ENCODE results near the gene OXSR1. TPM values are rescaled to one million over a fixed set of nuclear protein-coding genes. Genes with fewer than 3 reads are reported as not detected.
A peak's percentile ranks its signal among the peaks of the same experiment; 100 is the strongest.
"Not testable (repeated sequence)": the region's sequence is repeated elsewhere in the genome, so short reads cannot be mapped to it uniquely, and the experiment has no call there.

The OXSR1 gene
- total and polyA plus RNA-seq, 10 of the 15 experiments (the other 5 are each of a cell fraction or from before 2014, with no cell fraction given) = 12.4 to 54.6 (median 35.7) TPM

- intact Hi-C loops (cut with micrococcal nuclease; ENCODE audit: unreplicated experiment) = no loop called here
- CTCF ChIA-PET = interaction anchor here (0.8 to 6.8 kb wide), 5 partner anchors 8 to 161 kb away, joined by 3 to 55 read pairs (median 4); partner anchors contain the start of genes MYD88 and OXSR1
- TF ChIP-seq TAF1 (IDR thresholded peaks at IDR 0.05; ENCODE audit: borderline replicate concordance, low read depth, low read length) = no peak
- no peak for TF ChIP-seq ESRRA (IDR thresholded peaks at IDR 0.05; ENCODE audit: low read length)
- peak; percentile 53 for TF ChIP-seq SMAD1 (IDR thresholded peaks at IDR 0.05; ENCODE audit: low read depth, partially characterized antibody)
- no peak for TF ChIP-seq ELK1 (IDR thresholded peaks at IDR 0.05; ENCODE audit: low read depth, low read length)
- TF ChIP-seq NBN (IDR thresholded peaks at IDR 0.05) = no peak
- no TSS peak for BruUV-seq (replicated peaks)
- no peak overlapping the region for H3K4me3 ChIP-seq
- H3K27me3 ChIP-seq (replicated peaks in 1 of 2; ENCODE audit: control insufficient read depth in 2 of 2, insufficient read depth in 2 of 2, low read length in 1 of 2) = no peaks in the 10 kb centered on the region
- in situ Hi-C loops (cut with MboI) = no loop called here
- H4K20me1 ChIP-seq (ENCODE audit: control insufficient read depth, insufficient read depth) = no peaks in the 10 kb centered on the region
- H3K36me3 ChIP-seq (ENCODE audit: control insufficient read depth in 2 of 2, insufficient read depth in 2 of 2, low read length in 1 of 2) = no peaks in the 10 kb centered on the region
- FAIRE-seq (no peak), ATAC-seq (no peak), DNase-seq (ENCODE audit: low read depth, low spot score) (no peak)
- H3K9ac ChIP-seq (ENCODE audit: control insufficient read depth, insufficient read depth, low read length) = no peak overlapping the region
- peaks cover 3% of the 10 kb centered on the region; the same call in 1 of the 2 replicates for H3K4me1 ChIP-seq (ENCODE audit: control insufficient read depth, insufficient read depth, low read length)
- no peaks in the 10 kb centered on the region for H3K79me2 ChIP-seq (ENCODE audit: control insufficient read depth, insufficient read depth, low read length)
- 83% methylated on average over 3 of the region's 3 CpGs for WGBS (ENCODE audit: insufficient coverage, insufficient replicate concordance, low lambda C conversion rate, missing lambda C conversion rate)
- no peak overlapping the region for H2AFZ ChIP-seq (ENCODE audit: control insufficient read depth, low read depth, low read length)
- POLR2A ChIA-PET = interaction anchor here (0.5 to 7.2 kb wide), 6 partner anchors 8 to 198 kb away, joined by 3 to 100 read pairs (median 5); partner anchors contain the start of gene OXSR1
- no peaks in the 10 kb centered on the region for H3K9me3 ChIP-seq (replicated peaks; ENCODE audit: control insufficient read depth, insufficient read depth, low read length)
- no peak overlapping the region for H3K4me2 ChIP-seq (ENCODE audit: control insufficient read depth, insufficient read depth)
- no peak overlapping the region for H3K27ac ChIP-seq (ENCODE audit: control insufficient read depth, insufficient read depth)
- SMC1A ChIA-PET (ENCODE audit: uncharacterized antibody, unreplicated experiment) = interaction anchor here (1.1 to 10.2 kb wide), 3 partner anchors 9 to 17 kb away, joined by 4 to 89 read pairs (median 14); partner anchors contain the start of genes ACAA1 and MYD88
- RAD21 ChIA-PET (ENCODE audit: unreplicated experiment) = interaction anchor here (1.1 to 1.9 kb wide), 5 partner anchors 10 to 74 kb away, joined by 3 to 4 read pairs (median 3); partner anchors contain the start of gene ACAA1
Observed at GRCh38 chr3:38157595-38157994, 7.7 kb upstream of the OXSR1 start.

- BruUV-seq (replicated peaks) = no TSS peak
- no peak for TF ChIP-seq IKZF1 (conservative IDR thresholded peaks at IDR 0.05)
- H2AFZ ChIP-seq (ENCODE audit: control insufficient read depth, low read depth, low read length) = peak overlapping the region; percentile 41
- in situ Hi-C loops (cut with MboI) (no loop called here), intact Hi-C loops (cut with micrococcal nuclease; ENCODE audit: unreplicated experiment) (no loop called here)
- H3K4me3 ChIP-seq = no peak overlapping the region
- ChIA-PET RAD21 (ENCODE audit: unreplicated experiment) (interaction anchor here (1.1 to 1.9 kb wide), 4 partner anchors 9 to 73 kb away, joined by 3 to 4 read pairs (median 3); partner anchors contain the start of gene ACAA1), POLR2A (interaction anchor here (1.2 to 7.2 kb wide), 6 partner anchors 7 to 161 kb away, joined by 3 to 100 read pairs (median 6); partner anchors contain the start of genes ACAA1 and OXSR1), SMC1A (ENCODE audit: uncharacterized antibody, unreplicated experiment) (interaction anchor here (0.8 to 10.2 kb wide), 5 partner anchors 8 to 103 kb away, joined by 3 to 89 read pairs (median 4); partner anchors contain the start of genes ACAA1 and MYD88), CTCF (interaction anchor here (0.6 to 1.8 kb wide), 5 partner anchors 9 to 322 kb away, joined by 3 to 5 read pairs (median 3); no protein-coding TSS in a partner anchor)
- no peak for FAIRE-seq
- no peaks in the 10 kb centered on the region for H3K36me3 ChIP-seq (ENCODE audit: control insufficient read depth in 2 of 2, insufficient read depth in 2 of 2, low read length in 1 of 2)
- no peaks in the 10 kb centered on the region for H4K20me1 ChIP-seq (ENCODE audit: control insufficient read depth, insufficient read depth)
- no peaks in the 10 kb centered on the region for H3K79me2 ChIP-seq (ENCODE audit: control insufficient read depth, insufficient read depth, low read length)
- H3K4me1 ChIP-seq (ENCODE audit: control insufficient read depth, insufficient read depth, low read length) = peaks cover 3% of the 10 kb centered on the region; the same call in 1 of the 2 replicates
- no peaks in the 10 kb centered on the region for H3K27me3 ChIP-seq (replicated peaks in 1 of 2; ENCODE audit: control insufficient read depth in 2 of 2, insufficient read depth in 2 of 2, low read length in 1 of 2)
- ATAC-seq = no peak
- no peak overlapping the region for H3K4me2 ChIP-seq (ENCODE audit: control insufficient read depth, insufficient read depth)
- 69% methylated on average over 5 of the region's 5 CpGs for WGBS (ENCODE audit: insufficient coverage, insufficient replicate concordance, low lambda C conversion rate, missing lambda C conversion rate)
- H3K9ac ChIP-seq (ENCODE audit: control insufficient read depth, insufficient read depth, low read length) = no peak overlapping the region
- DNase-seq (ENCODE audit: low read depth, low spot score) = no peak
- H3K27ac ChIP-seq (ENCODE audit: control insufficient read depth, insufficient read depth) = no peak overlapping the region
- H3K9me3 ChIP-seq (replicated peaks; ENCODE audit: control insufficient read depth, insufficient read depth, low read length) = peaks cover 2% of the 10 kb centered on the region; the same call in 1 of the 3 replicates
Observed at GRCh38 chr3:38158472-38158871, 6.9 kb upstream of the OXSR1 start.

- H3K27ac ChIP-seq (ENCODE audit: control insufficient read depth, insufficient read depth); H4K20me1 ChIP-seq (ENCODE audit: control insufficient read depth, insufficient read depth); H3K4me2 ChIP-seq (ENCODE audit: control insufficient read depth, insufficient read depth); H3K9me3 ChIP-seq (replicated peaks; ENCODE audit: control insufficient read depth, insufficient read depth, low read length); BruUV-seq (replicated peaks); in situ Hi-C loops (cut with MboI); CTCF ChIA-PET; H2AFZ ChIP-seq (ENCODE audit: control insufficient read depth, low read depth, low read length); ATAC-seq; SMC1A ChIA-PET (ENCODE audit: uncharacterized antibody, unreplicated experiment); RAD21 ChIA-PET (ENCODE audit: unreplicated experiment); H3K9ac ChIP-seq (ENCODE audit: control insufficient read depth, insufficient read depth, low read length); H3K4me1 ChIP-seq (ENCODE audit: control insufficient read depth, insufficient read depth, low read length); H3K79me2 ChIP-seq (ENCODE audit: control insufficient read depth, insufficient read depth, low read length); DNase-seq (ENCODE audit: low read depth, low spot score); intact Hi-C loops (cut with micrococcal nuclease; ENCODE audit: unreplicated experiment); FAIRE-seq; POLR2A ChIA-PET; H3K36me3 ChIP-seq (ENCODE audit: control insufficient read depth in 2 of 2, insufficient read depth in 2 of 2, low read length in 1 of 2); H3K27me3 ChIP-seq (replicated peaks in 1 of 2; ENCODE audit: control insufficient read depth in 2 of 2, insufficient read depth in 2 of 2, low read length in 1 of 2); H3K4me3 ChIP-seq: not testable (repeated sequence)
- 96% methylated on average over 11 of the region's 11 CpGs for WGBS (ENCODE audit: insufficient coverage, insufficient replicate concordance, low lambda C conversion rate, missing lambda C conversion rate)
Observed at GRCh38 chr3:38160704-38161103, 4.6 kb upstream of the OXSR1 start.

All from GM12878 (cell line).